CD4-positive, CD25-positive, alpha-beta regulatory T cell (primary cell): Measurements from ENCODE around the gene ATP5IF1. TPM values are rescaled to one million over a fixed set of nuclear protein-coding genes. Genes with fewer than 3 reads are reported as not detected.

Source experiments
- ATAC-seq, 2 donors: fragments of 150-1000 bp; cut with Tn5 transposase; one replicate each; pipeline ENCODE4 v1.10.0; 2021; ENCODE audit warnings: low read depth in 2 of 2, moderate number of reproducible peaks in 2 of 2, moderate library complexity in 1 of 2
- DNase-seq, 3 donors: peaks; one replicate each; pipeline versions ENCODE4 v3.0.0 to v3.0.0-alpha.2; 2012 to 2022; ENCODE audit warnings: mixed read lengths in 1 of 3
- H3K27ac ChIP-seq: one replicate; pipeline ENCODE4 v1.7.0; 2013; ENCODE audit warnings: mild to moderate bottlenecking, low read length; ENCODE audit not compliant: insufficient read depth, poor library complexity, severe bottlenecking
- H3K27me3 ChIP-seq: one replicate; pipeline ENCODE4 v1.7.0; 2013; ENCODE audit warnings: low read length; ENCODE audit not compliant: control insufficient read depth, insufficient read depth
- H3K36me3 ChIP-seq: one replicate; pipeline ENCODE4 v1.7.0; 2013; ENCODE audit warnings: mild to moderate bottlenecking, low read length, moderate library complexity; ENCODE audit not compliant: control insufficient read depth, insufficient read depth
- H3K4me1 ChIP-seq: 2 replicates; pipeline ENCODE4 v1.7.0; 2013; ENCODE audit warnings: mild to moderate bottlenecking, low read length; ENCODE audit not compliant: insufficient read depth, control insufficient read depth, poor library complexity, severe bottlenecking
- H3K4me3 ChIP-seq: one replicate; pipeline ENCODE4 v1.7.0; 2013; ENCODE audit warnings: low read depth, mild to moderate bottlenecking, low read length, moderate library complexity
- H3K9me3 ChIP-seq, 2 experiments: 1 replicate in 1 of 2; 2 replicates in 1 of 2; pipeline ENCODE4 v1.7.0; 2013; ENCODE audit warnings: low read length in 2 of 2, mild to moderate bottlenecking in 1 of 2, moderate library complexity in 1 of 2; ENCODE audit not compliant: control insufficient read depth in 2 of 2
- H3K27ac Mint-ChIP-seq, 3 donors: one replicate each; pipeline ENCODE4 v1.8.0; 2020 to 2022; ENCODE audit warnings: mild to moderate bottlenecking in 3 of 3, mixed read lengths in 3 of 3, moderate library complexity in 2 of 3
- H3K27me3 Mint-ChIP-seq: one replicate; pipeline ENCODE4 v1.8.0; 2022; ENCODE audit warnings: mild to moderate bottlenecking, mixed read lengths
- H3K36me3 Mint-ChIP-seq: one replicate; pipeline ENCODE4 v1.8.0; 2020; ENCODE audit warnings: mixed read lengths
- H3K4me1 Mint-ChIP-seq, 4 donors: one replicate each; pipeline ENCODE4 v1.8.0; 2020 to 2022; ENCODE audit warnings: mixed read lengths in 4 of 4, mild to moderate bottlenecking in 1 of 4
- H3K4me3 Mint-ChIP-seq, 4 donors: one replicate each; pipeline ENCODE4 v1.8.0; 2020 to 2022; ENCODE audit warnings: mild to moderate bottlenecking in 4 of 4, mixed read lengths in 4 of 4, moderate library complexity in 3 of 4
- H3K9me3 Mint-ChIP-seq, 7 donors: one replicate each; pipeline ENCODE4 v1.8.0; 2020 to 2022; ENCODE audit warnings: mixed read lengths in 7 of 7, mild to moderate bottlenecking in 3 of 7, moderate library complexity in 2 of 7
- polyA plus RNA-seq, 4 donors: library from polyadenylated mRNA; unstranded; fragments of 300-500 nt; fragmentation: Illumina TruSeq; gene quantifications; one replicate each; pipeline ENCODE4 v1.2.3, GENCODE V29; 2021
- total RNA-seq: library from RNA; stranded (reverse); gene quantifications from one replicate; pipeline ENCODE4 v1.2.3, GENCODE V29; 2022

ATP5IF1 gene
- total and polyA plus RNA-seq, 5 donors from 2014 or later: 96.6 to 676 (median 545) TPM

DNA sequence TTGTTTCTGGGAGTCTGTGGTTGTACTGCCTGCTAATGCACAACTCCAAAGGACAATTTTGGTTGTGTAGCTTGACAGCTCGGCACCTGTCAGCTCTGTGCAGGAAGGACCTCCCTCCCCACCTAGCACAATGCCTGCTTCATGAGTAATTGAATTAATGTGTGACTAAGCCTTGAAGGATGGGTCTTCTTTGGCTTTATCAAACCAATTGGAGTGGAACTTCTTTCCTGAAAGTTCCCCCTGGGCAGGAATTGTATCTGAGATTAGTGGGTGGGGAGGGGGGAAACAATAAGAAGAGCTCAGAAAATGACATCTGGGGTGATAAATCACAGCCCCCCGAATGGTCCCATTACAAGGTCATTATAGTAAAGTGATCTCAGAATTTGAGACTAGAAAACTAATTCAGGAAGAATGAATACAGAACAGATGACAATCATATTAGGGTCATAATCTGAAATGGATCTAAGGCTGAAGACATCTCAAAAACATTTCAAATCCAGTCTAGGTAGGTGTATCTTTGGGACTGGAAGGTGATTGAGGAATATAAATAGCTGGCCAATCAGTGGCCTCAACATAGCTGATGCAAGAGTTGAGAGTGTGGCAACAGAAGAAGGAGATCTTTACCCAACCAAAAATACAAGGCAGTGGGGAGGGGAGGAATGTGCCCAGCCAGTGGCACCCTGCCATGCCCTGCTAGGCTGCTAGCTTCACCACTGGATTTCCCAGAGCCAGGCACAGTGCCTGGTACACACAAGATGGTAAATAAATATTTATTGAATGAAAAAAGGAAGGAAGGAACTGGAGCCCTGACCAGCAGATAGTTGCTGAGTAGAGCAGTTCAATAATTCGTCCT, 13.3 kb downstream of the ATP5IF1 start:
- ATAC-seq (no peak), DNase-seq (peak in 1 of 3 donors; percentile 48)
- Histone ChIP-seq H3K36me3 (no peaks in the 10 kb centered on the region), H3K27me3 (no peaks in the 10 kb centered on the region), H3K27ac (peak overlapping the region; percentile 98), H3K4me1 (peaks cover 45% of the 10 kb centered on the region), H3K9me3 (no peaks in the 10 kb centered on the region), H3K4me3 (peak overlapping the region; percentile 86)
- Mint-ChIP-seq H3K36me3 (no peaks in the 10 kb centered on the region), H3K4me3 (peak overlapping the region; percentile 87 to 96 (median 90)), H3K27me3 (peaks cover 4% of the 10 kb centered on the region), H3K4me1 (peaks cover 20 to 45% (median 33%) of the 10 kb centered on the region in 4 donors), H3K9me3 (no peaks in the 10 kb centered on the region), H3K27ac (peak overlapping the region; percentile 21 to 97 (median 91))

DNA sequence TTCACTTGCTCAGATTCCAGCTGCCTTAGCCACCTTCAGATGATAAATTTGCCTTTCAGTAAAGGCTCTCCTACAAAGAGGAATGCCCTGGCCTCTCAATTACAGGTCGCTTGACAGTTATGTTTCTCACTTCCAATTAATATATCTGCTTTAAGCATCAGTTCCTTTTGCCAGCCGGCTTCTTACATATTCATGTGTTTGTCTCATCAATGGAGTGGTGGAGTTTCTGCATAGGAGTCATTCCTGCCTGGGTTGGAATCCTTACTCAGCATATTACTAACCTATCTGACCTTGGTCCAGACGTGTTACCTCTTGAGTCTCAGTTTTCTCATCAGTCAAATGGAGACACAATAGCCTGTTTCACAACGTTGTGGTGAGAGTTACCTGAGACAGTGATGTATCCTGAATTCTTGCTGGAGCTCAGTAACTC, 14.0 kb downstream of the ATP5IF1 start:
- H3K27me3 ChIP-seq: no peaks in the 10 kb centered on the region
- Mint-ChIP-seq H3K27me3 (peaks cover 4% of the 10 kb centered on the region), H3K36me3 (no peaks in the 10 kb centered on the region), H3K27ac (peak overlapping the region in 1 of 3 donors; percentile 49), H3K4me1 (peaks cover 20 to 39% (median 29%) of the 10 kb centered on the region in 4 donors), H3K4me3 (no peak overlapping the region), H3K9me3 (no peaks in the 10 kb centered on the region)
- no peak for DNase-seq
- no peaks in the 10 kb centered on the region for H3K9me3 ChIP-seq
- H3K4me1 ChIP-seq: peaks cover 39% of the 10 kb centered on the region
- no peak for ATAC-seq
- no peaks in the 10 kb centered on the region for H3K36me3 ChIP-seq
- H3K27ac ChIP-seq: no peak overlapping the region
- no peak overlapping the region for H3K4me3 ChIP-seq

DNA sequence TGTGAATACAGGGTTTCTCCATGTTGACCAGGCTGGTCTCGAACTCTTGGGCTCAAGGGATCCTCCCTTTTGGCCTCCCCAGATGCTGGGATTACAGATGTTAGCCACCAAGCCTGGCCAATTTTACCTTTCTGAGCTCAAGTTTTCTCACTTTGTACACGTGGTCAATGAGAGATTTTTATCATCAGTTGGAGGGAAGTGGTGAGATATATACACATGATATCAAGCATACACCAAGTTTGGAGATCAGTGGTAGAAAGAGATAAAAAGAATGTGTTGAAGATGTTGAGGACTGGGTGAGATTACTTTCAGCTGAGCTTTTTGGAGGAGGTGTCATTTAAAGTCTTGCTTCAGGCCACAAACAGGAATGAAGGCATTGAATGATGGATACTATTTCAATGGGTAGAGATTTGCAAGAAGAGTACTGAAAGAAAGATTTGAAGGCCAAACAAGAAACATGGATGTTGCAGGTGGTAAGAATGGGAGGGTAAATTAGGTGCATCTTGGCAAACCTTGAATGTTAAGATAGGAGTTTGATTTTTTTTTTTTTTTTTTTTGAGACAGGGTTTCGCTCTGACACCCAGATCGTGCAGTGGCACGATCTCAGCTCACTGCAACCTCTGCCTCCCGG, 20.4 kb downstream of the ATP5IF1 start:
- Mint-ChIP-seq H3K27me3 (peaks cover 12% of the 10 kb centered on the region), H3K4me3 (peak overlapping the region; percentile 74 to 95 (median 84)), H3K36me3 (peaks cover 3% of the 10 kb centered on the region), H3K9me3 (no peaks in the 10 kb centered on the region), H3K27ac (peak overlapping the region; percentile 1 to 78 (median 71)), H3K4me1 (peaks cover 13 to 41% (median 28%) of the 10 kb centered on the region in 4 donors)
- peak overlapping the region; percentile 45 for H3K4me3 ChIP-seq
- no peaks in the 10 kb centered on the region for H3K9me3 ChIP-seq
- peak; percentile 19 to 23 for ATAC-seq
- H3K27me3 ChIP-seq: no peaks in the 10 kb centered on the region
- peaks cover 44% of the 10 kb centered on the region for H3K4me1 ChIP-seq
- no peaks in the 10 kb centered on the region for H3K36me3 ChIP-seq
- H3K27ac ChIP-seq: peak overlapping the region; percentile 44
- peak in 2 of 3 donors; percentile 54 to 71 for DNase-seq

DNA sequence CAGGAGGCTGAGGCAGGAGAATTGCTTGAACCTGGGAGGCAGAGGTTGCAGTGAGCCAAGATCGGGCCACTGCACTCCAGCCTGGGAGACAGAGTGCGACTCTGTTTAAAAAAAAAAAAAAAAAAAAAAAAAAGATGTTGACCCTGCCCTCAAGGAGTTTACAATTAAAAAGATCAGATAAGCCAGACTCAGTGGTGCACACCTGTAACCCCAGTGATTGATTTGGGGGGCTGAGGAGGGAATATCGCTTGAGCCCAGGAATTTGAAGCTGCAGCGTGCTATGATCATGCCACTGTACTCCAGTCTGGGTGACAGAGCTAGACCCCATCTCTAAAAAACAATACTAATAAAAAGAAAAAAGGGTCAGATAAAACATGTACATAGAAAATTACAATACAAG, 21.8 kb downstream of the ATP5IF1 start:
- no peaks in the 10 kb centered on the region for H3K9me3 Mint-ChIP-seq
- H3K4me3 Mint-ChIP-seq: peak overlapping the region in 3 of 4 donors; percentile 83 to 89 (median 85)
- no peaks in the 10 kb centered on the region for H3K27me3 ChIP-seq
- no peak overlapping the region for H3K27ac Mint-ChIP-seq
- no peak overlapping the region for H3K4me3 ChIP-seq
- no peaks in the 10 kb centered on the region for H3K9me3 ChIP-seq
- H3K27ac ChIP-seq: no peak overlapping the region
- no peak for ATAC-seq
- H3K27me3 Mint-ChIP-seq: peaks cover 12% of the 10 kb centered on the region
- H3K36me3 ChIP-seq: no peaks in the 10 kb centered on the region
- H3K36me3 Mint-ChIP-seq: peaks cover 3% of the 10 kb centered on the region
- H3K4me1 ChIP-seq: peaks cover 44% of the 10 kb centered on the region
- H3K4me1 Mint-ChIP-seq: peaks cover 13 to 44% (median 30%) of the 10 kb centered on the region in 4 donors
- DNase-seq: no peak

DNA sequence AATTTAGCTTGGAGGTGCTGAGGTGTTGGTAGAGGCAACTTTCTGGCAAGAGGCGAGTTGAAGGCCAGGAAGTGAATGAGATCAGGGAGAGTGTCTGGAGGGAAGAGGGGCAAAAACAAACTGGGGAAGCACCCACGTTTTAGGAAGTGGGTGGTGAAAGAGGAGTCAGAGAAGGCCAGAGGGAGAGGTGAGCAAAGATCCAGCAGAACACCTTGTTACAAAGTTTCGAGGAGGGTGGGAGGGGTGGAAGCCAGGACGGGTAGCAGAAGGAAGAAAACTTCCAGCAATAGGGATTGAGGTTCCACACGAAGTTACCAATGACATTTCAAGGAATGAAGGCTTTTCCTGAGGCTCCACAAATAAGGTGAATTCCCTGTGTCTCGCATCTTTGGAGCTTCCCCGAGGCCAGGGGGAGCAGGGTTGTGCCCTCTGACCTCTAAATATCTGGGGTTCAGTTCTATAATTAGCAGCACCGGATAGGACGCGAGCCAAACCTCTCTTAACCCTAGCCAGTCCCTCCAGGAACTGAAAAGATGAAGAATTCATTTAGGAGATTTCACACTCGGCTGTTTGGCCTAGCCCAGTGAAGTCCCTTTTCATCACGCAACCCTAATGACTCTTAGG, 22.8 kb downstream of the ATP5IF1 start:
- Histone ChIP-seq H3K9me3 (no peaks in the 10 kb centered on the region), H3K4me1 (peaks cover 44% of the 10 kb centered on the region), H3K27ac (peak overlapping the region; percentile 21), H3K36me3 (no peaks in the 10 kb centered on the region), H3K4me3 (peak overlapping the region; percentile 61), H3K27me3 (no peaks in the 10 kb centered on the region)
- Mint-ChIP-seq H3K4me1 (peaks cover 13 to 48% (median 35%) of the 10 kb centered on the region in 4 donors), H3K4me3 (peak overlapping the region; percentile 83 to 92 (median 87)), H3K27me3 (peaks cover 8% of the 10 kb centered on the region), H3K9me3 (no peaks in the 10 kb centered on the region), H3K27ac (peak overlapping the region; percentile 17 to 77 (median 65)), H3K36me3 (peaks cover 3% of the 10 kb centered on the region)
- ATAC-seq (no peak), DNase-seq (no peak)

DNA sequence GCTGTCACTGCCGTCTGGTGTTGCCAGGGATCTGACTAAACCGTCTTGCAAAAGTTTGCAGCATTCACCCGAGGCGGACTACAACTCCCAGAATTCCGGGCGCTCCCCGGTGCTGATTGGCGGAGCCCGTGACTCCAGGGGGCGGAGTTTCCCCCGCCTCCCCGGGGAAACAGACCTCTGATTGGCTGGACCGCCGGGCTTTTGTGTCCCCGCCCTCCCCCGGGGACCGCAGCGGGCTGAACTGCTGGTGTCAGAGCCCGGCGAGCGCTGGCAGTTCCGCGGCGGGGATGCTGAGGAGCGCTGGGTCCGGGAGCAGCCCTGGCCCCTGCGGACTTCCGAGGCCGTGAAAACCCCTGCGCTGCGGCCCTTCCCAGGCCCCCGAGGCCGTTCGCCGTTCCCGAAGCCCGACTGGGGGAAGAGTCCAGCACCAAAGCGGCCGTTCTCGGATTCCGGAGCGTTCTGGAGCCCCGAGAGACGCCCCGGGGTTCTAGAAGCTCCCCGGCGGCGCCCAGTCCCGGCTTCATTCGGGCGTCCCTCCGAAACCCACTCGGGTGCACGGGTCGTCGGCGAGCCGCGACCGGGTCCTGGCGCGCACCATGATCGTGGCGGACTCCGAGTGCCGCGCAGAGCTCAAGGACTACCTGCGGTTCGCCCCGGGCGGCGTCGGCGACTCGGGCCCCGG, 23.5 kb downstream of the ATP5IF1 start, which contains the start of gene SESN2:
Gene SESN2, plus strand, starts transcription at position 267 of the 682 bp plus-strand sequence. Its CDS starts 330 bp downstream, at position 597.
- Histone ChIP-seq H3K36me3 (no peaks in the 10 kb centered on the region), H3K4me1 (peaks cover 44% of the 10 kb centered on the region), H3K27me3 (no peaks in the 10 kb centered on the region), H3K27ac (peak within 1 kb of the TSS; percentile 61), H3K4me3 (peak within 1 kb of the TSS; percentile 61), H3K9me3 (no peaks in the 10 kb centered on the region)
- peaks cover 13 to 48% (median 35%) of the 10 kb centered on the region in 4 donors for H3K4me1 Mint-ChIP-seq
- H3K27me3 Mint-ChIP-seq: peaks cover 8% of the 10 kb centered on the region
- peak within 1 kb of the TSS; percentile 17 to 77 (median 65) for H3K27ac Mint-ChIP-seq
- H3K36me3 Mint-ChIP-seq: peaks cover 3% of the 10 kb centered on the region
- DNase-seq (peak; percentile 99), ATAC-seq (peak; percentile 97 to 98)
- no peaks in the 10 kb centered on the region for H3K9me3 Mint-ChIP-seq
- peak within 1 kb of the TSS; percentile 83 to 92 (median 87) for H3K4me3 Mint-ChIP-seq
